ENCODE measurements around the gene PCDHGA9. TPM values are rescaled to one million over a fixed set of nuclear protein-coding genes. Genes with fewer than 3 reads are reported as not detected.
"Not testable (repeated sequence)": the region's sequence is repeated elsewhere in the genome, so short reads cannot be mapped to it uniquely, and the experiment has no call there.

The PCDHGA9 gene
- total and polyA plus RNA-seq, 3 donors from 2014 or later, result 1.1 to 13.1 (median 13.0) TPM

- Histone ChIP-seq H3K4me1 (no peaks in the 10 kb centered on the region), H3K9me3 (no peaks in the 10 kb centered on the region), H3K4me3 (peak overlapping the region in 1 of 2 donors; percentile 36), H3K27me3 (no peaks in the 10 kb centered on the region), H3K36me3 (ENCODE audit: low read depth, missing control alignments) (no peaks in the 10 kb centered on the region), H3K27ac (no peak overlapping the region)
- WGBS, 2 donors, result 17 to 28% methylated on average over 21 to 25 of the region's 25 CpGs
- no peak for DNase-seq
- intact Hi-C loops (cut with DNase I; ENCODE audit: low total_unique reads), result no loop called here
- TF ChIP-seq POLR2A (IDR thresholded peaks at IDR 0.05), result no peak
- no peak for TF ChIP-seq CTCF (IDR thresholded peaks at IDR 0.05)
Observed at GRCh38 chr5:141413540-141414069, 11.0 kb downstream of the PCDHGA9 start.

GRCh38 chr5:141414548-141415274 is 12.1 kb downstream of the PCDHGA9 start:
- H3K4me3 ChIP-seq; intact Hi-C loops (cut with DNase I; ENCODE audit: low total_unique reads); DNase-seq; H3K36me3 ChIP-seq (ENCODE audit: low read depth, missing control alignments); H3K27me3 ChIP-seq; H3K4me1 ChIP-seq; H3K27ac ChIP-seq; H3K9me3 ChIP-seq: not testable (repeated sequence)
- WGBS, 2 donors, result 23 to 27% methylated on average over 5 to 43 of the region's 46 CpGs

GRCh38 chr5:141415275-141415618 is 12.7 kb downstream of the PCDHGA9 start:
- H3K9me3 ChIP-seq; H3K27ac ChIP-seq; H3K4me1 ChIP-seq; H3K36me3 ChIP-seq (ENCODE audit: low read depth, missing control alignments); H3K27me3 ChIP-seq; intact Hi-C loops (cut with DNase I; ENCODE audit: low total_unique reads); H3K4me3 ChIP-seq; DNase-seq: not testable (repeated sequence)
- 20 to 32% methylated on average over 9 to 24 of the region's 24 CpGs for WGBS, 2 donors

GRCh38 chr5:141417494-141418172 is 15.1 kb downstream of the PCDHGA9 start, which contains the start of gene PCDHGB7:
Gene PCDHGB7, plus strand, starts transcription at chr5:141417677. Its CDS starts 183 bp downstream, at chr5:141417860.
- DNase-seq, result peak; percentile 89

GRCh38 chr5:141419074-141419880 is 16.7 kb downstream of the PCDHGA9 start:
- WGBS, 2 donors, result 24% methylated on average over 74 of the region's 74 CpGs; no CpG with 5 or more reads in 1 of the 2 donors
- Histone ChIP-seq H3K4me1 (peaks cover 3% of the 10 kb centered on the region), H3K27ac (no peak overlapping the region), H3K27me3 (no peaks in the 10 kb centered on the region), H3K4me3 (peak overlapping the region in 1 of 2 donors; percentile 15), H3K36me3 (ENCODE audit: low read depth, missing control alignments) (no peaks in the 10 kb centered on the region), H3K9me3 (no peaks in the 10 kb centered on the region)
- intact Hi-C loops (cut with DNase I; ENCODE audit: low total_unique reads), result no loop called here
- TF ChIP-seq POLR2A (IDR thresholded peaks at IDR 0.05) (no peak), CTCF (IDR thresholded peaks at IDR 0.05) (no peak)
- DNase-seq, result no peak

More at GRCh38 chr5:141417494-141418172, 15.1 kb downstream of the PCDHGA9 start, which contains the start of gene PCDHGB7:
- H3K27me3 ChIP-seq; H3K9me3 ChIP-seq; intact Hi-C loops (cut with DNase I; ENCODE audit: low total_unique reads); H3K36me3 ChIP-seq (ENCODE audit: low read depth, missing control alignments); H3K4me1 ChIP-seq: not testable (repeated sequence)
- WGBS, 2 donors, result 9 to 11% methylated on average over 22 to 47 of the region's 47 CpGs
- H3K4me3 ChIP-seq, result peak within 1 kb of the TSS; percentile 39 to 59
- peak; percentile 55 to 82 (median 69) for TF ChIP-seq CTCF (IDR thresholded peaks at IDR 0.05)
- peak within 1 kb of the TSS in 1 of 2 donors; percentile 47 for H3K27ac ChIP-seq

Data from testis (tissue), 3 donors.